ENCODE results near the gene RBM10. TPM values are rescaled to one million over a fixed set of nuclear protein-coding genes. Genes with fewer than 3 reads are reported as not detected.

Gene RBM10
- total RNA-seq, 1 experiment from 2014 or later = 56.9 TPM

GRCh38 chrX:47169726-47170515 lies 24.9 kb downstream of the RBM10 start:
- CTCF ChIA-PET = no interaction called here
- no peak for ATAC-seq

More at GRCh38 chrX:47169726-47170515, 24.9 kb downstream of the RBM10 start:
- Histone ChIP-seq H3K27ac (ENCODE audit: low read depth, low read length) (no peak overlapping the region), H3K79me2 (ENCODE audit: insufficient read depth, low read length) (peaks cover 25% of the 10 kb centered on the region), H3K27me3 (ENCODE audit: insufficient read depth, low read length) (no peaks in the 10 kb centered on the region), H3K36me3 (ENCODE audit: control insufficient read depth in 1 of 2, insufficient read depth in 2 of 2, low read length in 2 of 2) (no peaks in the 10 kb centered on the region), H3K4me1 (ENCODE audit: control insufficient read depth in 1 of 2, insufficient read depth in 2 of 2, low read length in 2 of 2) (no peaks in the 10 kb centered on the region), H3K9ac (ENCODE audit: low read length) (no peak overlapping the region), H3K9me2 (ENCODE audit: insufficient read depth) (no peaks in the 10 kb centered on the region), H2AFZ (ENCODE audit: low read depth, low read length, poor library complexity, severe bottlenecking) (no peak overlapping the region), H3K4me2 (ENCODE audit: low read length) (no peak overlapping the region), H4K20me1 (ENCODE audit: insufficient read depth) (no peaks in the 10 kb centered on the region), H3K9me3 (ENCODE audit: control insufficient read depth in 1 of 2, insufficient read depth in 1 of 2, low read depth in 1 of 2, low read length in 2 of 2) (no peaks in the 10 kb centered on the region), H3K4me3 (replicated peaks in 1 of 2; ENCODE audit: low read depth in 1 of 2, low read length in 2 of 2) (no peak overlapping the region)
- no peak for DNase-seq (ENCODE audit: low read depth, low spot score)
- BruUV-seq (replicated peaks) = no TSS peak
- intact Hi-C loops (cut with micrococcal nuclease) = no loop called here
- TF ChIP-seq MAX (IDR thresholded peaks at IDR 0.05) = no peak
- no peak for TF ChIP-seq CBX3 (IDR thresholded peaks at IDR 0.05; ENCODE audit: low read depth)
- no peak for TF ChIP-seq EZH2phosphoT487 (IDR thresholded peaks at IDR 0.05; ENCODE audit: borderline replicate concordance)
- TF ChIP-seq CTCF (IDR thresholded peaks at IDR 0.05 in 2 of 3, conservative IDR thresholded peaks at IDR 0.05 in 1 of 3; ENCODE audit: borderline replicate concordance in 1 of 3, insufficient read depth in 1 of 3, low read depth in 2 of 3, low read length in 2 of 3) = no peak
- no peak for TF ChIP-seq YY1 (IDR thresholded peaks at IDR 0.05; ENCODE audit: extremely low read depth, insufficient replicate concordance, low read depth, low read length)
- TF ChIP-seq ELF1 (IDR thresholded peaks at IDR 0.05; ENCODE audit: borderline replicate concordance, low read depth) = no peak
- POLR2A ChIA-PET = no interaction called here
- RAD21 ChIA-PET (ENCODE audit: low non-redundant PET in 1 of 2, low total read pairs in 2 of 2, uncharacterized antibody in 2 of 2, unreplicated experiment in 2 of 2) = no interaction called here
